ENCODE results near the gene ATP2A3.

The ATP2A3 gene

DNA sequence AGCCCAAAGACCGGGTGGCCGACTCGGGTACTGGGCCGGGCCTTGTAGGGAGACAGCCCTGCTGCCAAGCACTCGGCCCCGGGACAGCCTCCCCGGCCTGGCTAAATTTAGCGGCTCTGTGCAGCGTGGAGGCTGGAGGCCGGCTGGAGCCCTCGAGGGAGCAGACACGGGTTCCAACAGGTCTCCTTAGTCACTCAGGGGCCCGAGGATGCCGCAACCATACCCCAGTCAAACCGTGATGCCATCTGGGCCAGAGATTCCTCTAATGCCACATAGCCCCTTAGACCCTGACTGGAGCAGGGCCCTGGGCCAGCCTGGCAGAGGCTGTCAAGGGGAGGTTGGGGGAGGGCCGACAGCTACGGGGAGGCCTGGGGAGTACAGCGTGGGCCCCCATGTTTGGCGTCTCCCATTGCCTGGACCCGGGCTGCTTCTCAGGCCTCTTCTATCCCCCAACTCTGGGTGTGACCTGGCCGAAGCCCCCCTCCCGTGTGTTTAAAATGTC is 45.1 kb downstream of the ATP2A3 start:
- peaks cover 17% of the 10 kb centered on the region for H3K36me3 Mint-ChIP-seq (ENCODE audit: insufficient read depth)
- H3K9me3 Mint-ChIP-seq: no peaks in the 10 kb centered on the region
- H3K4me3 Mint-ChIP-seq: no peak overlapping the region
- DNase-seq (no peak), ATAC-seq (replicated peaks) (no peak)
- no peaks in the 10 kb centered on the region for H3K27me3 Mint-ChIP-seq
- H3K27ac Mint-ChIP-seq: peak overlapping the region; percentile 60 to 63
- peaks cover 18 to 25% of the 10 kb centered on the region in 2 donors for H3K4me1 Mint-ChIP-seq (ENCODE audit: low read depth in 2 of 2)

- H3K4me1 Mint-ChIP-seq (ENCODE audit: low read depth in 2 of 2): peaks cover 25 to 31% of the 10 kb centered on the region in 2 donors
- H3K36me3 Mint-ChIP-seq (ENCODE audit: insufficient read depth): peaks cover 15% of the 10 kb centered on the region
- peak overlapping the region in 1 of 2 donors; percentile 27 for H3K4me3 Mint-ChIP-seq
Observed at GRCh38 chr17:3918372-3919122, 45.7 kb downstream of the ATP2A3 start.

DNA sequence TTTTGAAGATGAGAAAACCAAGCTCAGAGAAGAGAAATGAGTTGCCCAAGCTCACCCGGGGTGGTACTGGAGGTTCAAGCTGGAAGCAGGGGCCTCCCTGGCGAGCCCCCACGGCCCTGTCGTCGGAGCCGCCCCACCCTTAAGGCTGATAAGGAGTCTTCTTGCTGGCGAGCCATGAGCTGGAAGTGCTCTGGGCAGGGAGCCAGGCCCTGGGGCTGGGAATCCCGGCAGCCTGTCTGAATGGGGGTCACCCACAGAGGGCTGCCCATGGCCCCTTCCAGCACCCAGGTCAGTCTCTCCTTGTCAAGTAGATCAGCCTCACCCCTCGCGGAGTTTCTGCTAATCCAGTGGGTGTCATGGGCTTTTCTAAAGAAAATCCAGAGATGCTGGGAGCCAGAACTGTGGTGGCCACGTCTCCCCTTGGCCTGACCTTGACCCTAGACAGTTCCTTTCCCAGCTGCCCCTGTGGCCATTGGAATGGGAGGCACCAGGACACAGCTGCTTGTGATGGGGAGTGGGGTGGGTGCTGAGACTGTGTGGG is 46.8 kb downstream of the ATP2A3 start:
- Mint-ChIP-seq H3K36me3 (ENCODE audit: insufficient read depth) (peaks cover 10% of the 10 kb centered on the region), H3K9me3 (no peaks in the 10 kb centered on the region), H3K27ac (peak overlapping the region; percentile 86 to 88), H3K4me1 (ENCODE audit: low read depth in 2 of 2) (peaks cover 25 to 26% of the 10 kb centered on the region in 2 donors), H3K4me3 (peak overlapping the region; percentile 72 to 78), H3K27me3 (no peaks in the 10 kb centered on the region)
- DNase-seq (no peak), ATAC-seq (replicated peaks) (no peak)

More at GRCh38 chr17:3918372-3919122, 45.7 kb downstream of the ATP2A3 start:
- Mint-ChIP-seq H3K27ac (peak overlapping the region; percentile 63 to 84), H3K27me3 (no peaks in the 10 kb centered on the region), H3K9me3 (no peaks in the 10 kb centered on the region)
- no peak for DNase-seq
- no peak for ATAC-seq (replicated peaks)

DNA sequence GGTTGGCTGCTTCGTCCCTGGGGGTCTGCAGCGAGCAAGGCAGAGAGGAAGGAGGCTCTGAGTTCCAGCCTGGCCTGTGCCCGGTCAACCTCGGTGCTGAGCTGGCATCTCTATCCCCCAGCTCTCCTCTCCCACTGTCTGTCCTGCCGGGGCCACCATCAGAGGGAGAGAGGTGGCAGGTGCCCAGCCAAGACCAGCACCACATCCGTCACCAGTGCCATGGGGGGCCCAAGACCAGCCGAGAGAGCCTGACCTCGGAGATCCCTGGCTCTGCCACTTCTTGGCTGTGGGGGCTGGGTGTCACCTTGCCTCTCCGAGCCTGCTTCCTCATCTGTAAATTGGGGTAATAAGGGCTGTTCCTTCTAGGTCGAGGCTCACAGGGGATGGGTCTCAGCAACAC is 47.4 kb downstream of the ATP2A3 start:
- DNase-seq: no peak
- Mint-ChIP-seq H3K36me3 (ENCODE audit: insufficient read depth) (peaks cover 10% of the 10 kb centered on the region), H3K4me1 (ENCODE audit: low read depth in 2 of 2) (peaks cover 26 to 27% of the 10 kb centered on the region in 2 donors), H3K4me3 (peak overlapping the region; percentile 72 to 78), H3K27me3 (no peaks in the 10 kb centered on the region), H3K9me3 (no peaks in the 10 kb centered on the region), H3K27ac (peak overlapping the region; percentile 86 to 88)
- no peak for ATAC-seq (replicated peaks)

- H3K36me3 Mint-ChIP-seq (ENCODE audit: insufficient read depth): peaks cover 10% of the 10 kb centered on the region
- H3K27ac Mint-ChIP-seq: peak within 1 kb of the TSS; percentile 86 to 88
- H3K4me3 Mint-ChIP-seq: peak within 1 kb of the TSS; percentile 72 to 78
- no peaks in the 10 kb centered on the region for H3K9me3 Mint-ChIP-seq
- H3K4me1 Mint-ChIP-seq (ENCODE audit: low read depth in 2 of 2): peaks cover 31 to 32% of the 10 kb centered on the region in 2 donors
- DNase-seq (peak in 2 of 3 experiments; percentile 23 to 33), ATAC-seq (replicated peaks) (peak; percentile 62)
- no peaks in the 10 kb centered on the region for H3K27me3 Mint-ChIP-seq
Observed at GRCh38 chr17:3915995-3916696, 48.1 kb downstream of the ATP2A3 start, which contains the start of gene P2RX1. P2RX1 (minus strand) TSS chr17:3916465; CDS start chr17:3916225, 240 bp downstream.

GRCh38 chr17:3915581-3915994 is 48.6 kb downstream of the ATP2A3 start:
- H3K27me3 Mint-ChIP-seq: no peaks in the 10 kb centered on the region
- no peaks in the 10 kb centered on the region for H3K9me3 Mint-ChIP-seq
- DNase-seq (no peak), ATAC-seq (replicated peaks) (no peak)
- peaks cover 6% of the 10 kb centered on the region for H3K36me3 Mint-ChIP-seq (ENCODE audit: insufficient read depth)
- peaks cover 32 to 34% of the 10 kb centered on the region in 2 donors for H3K4me1 Mint-ChIP-seq (ENCODE audit: low read depth in 2 of 2)
- peak overlapping the region; percentile 72 to 78 for H3K4me3 Mint-ChIP-seq
- peak overlapping the region; percentile 86 to 88 for H3K27ac Mint-ChIP-seq

DNA sequence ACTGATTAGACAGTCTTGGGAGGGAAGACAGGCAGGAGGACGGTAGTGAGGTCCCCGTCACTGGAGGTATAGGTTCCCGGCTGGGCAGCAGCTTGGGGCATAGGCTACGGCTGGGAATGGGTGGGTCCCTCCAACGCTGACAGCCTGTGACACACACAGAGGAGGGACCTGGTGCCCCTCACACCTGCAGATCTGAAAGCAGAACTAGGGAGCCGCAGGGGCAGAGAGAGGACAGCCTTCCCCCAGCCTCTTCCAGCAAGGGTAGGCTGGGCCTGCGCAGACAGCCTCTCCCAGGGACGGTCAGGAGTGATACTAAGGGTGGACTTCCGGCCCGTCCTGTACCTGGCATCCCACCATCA is 49.9 kb downstream of the ATP2A3 start:
- Mint-ChIP-seq H3K4me1 (ENCODE audit: low read depth in 2 of 2) (peaks cover 32 to 34% of the 10 kb centered on the region in 2 donors), H3K4me3 (peak overlapping the region in 1 of 2 donors; percentile 25), H3K36me3 (ENCODE audit: insufficient read depth) (peaks cover 6% of the 10 kb centered on the region), H3K27me3 (no peaks in the 10 kb centered on the region), H3K27ac (peak overlapping the region; percentile 69 to 88), H3K9me3 (no peaks in the 10 kb centered on the region)
- DNase-seq (no peak), ATAC-seq (replicated peaks) (no peak)

DNA sequence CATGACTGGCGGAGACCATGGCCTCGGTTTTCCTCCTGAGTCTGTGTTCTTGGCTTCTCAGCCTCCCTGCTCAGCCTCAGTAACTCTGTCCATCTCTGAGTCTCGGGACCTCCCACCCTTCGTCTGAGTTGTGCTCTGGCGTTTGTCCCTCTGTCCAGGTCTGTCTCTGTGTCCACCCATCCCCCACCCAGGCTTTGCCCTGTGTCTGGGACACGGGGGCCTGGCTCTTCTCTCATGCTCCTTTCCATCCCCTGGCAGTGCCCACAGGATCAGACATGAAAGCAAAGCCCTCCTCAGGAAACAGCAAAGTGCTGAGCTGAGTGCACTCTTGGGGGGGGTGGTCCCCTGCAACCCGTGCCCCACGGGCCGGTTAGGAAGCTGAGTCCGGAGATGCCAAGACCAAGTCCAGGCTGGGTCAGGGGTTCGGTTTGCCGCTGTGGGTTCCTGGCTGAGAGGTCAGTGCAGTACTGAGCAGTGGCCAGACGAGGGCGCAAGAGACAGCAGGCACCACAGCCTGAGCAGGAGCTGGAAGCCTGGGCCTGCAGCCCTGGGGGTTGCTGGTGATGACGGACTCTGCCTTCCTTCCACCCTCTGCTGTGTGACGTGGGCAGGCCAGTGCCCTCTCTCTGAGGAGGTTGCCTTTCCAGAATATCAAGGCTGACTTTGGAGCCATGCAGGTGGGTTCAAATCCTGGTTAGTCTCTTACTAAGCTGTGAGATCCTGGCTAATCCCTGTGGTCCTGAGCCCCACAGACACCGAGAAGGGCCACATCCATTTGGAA is 50.5 kb downstream of the ATP2A3 start:
- Mint-ChIP-seq H3K9me3 (no peaks in the 10 kb centered on the region), H3K4me3 (peak overlapping the region; percentile 25 to 33), H3K27me3 (no peaks in the 10 kb centered on the region), H3K4me1 (ENCODE audit: low read depth in 2 of 2) (peaks cover 32 to 34% of the 10 kb centered on the region in 2 donors), H3K36me3 (ENCODE audit: insufficient read depth) (peaks cover 6% of the 10 kb centered on the region), H3K27ac (peak overlapping the region; percentile 69 to 88)
- DNase-seq: peak; percentile 80 to 83 (median 82)
- peak; percentile 62 for ATAC-seq (replicated peaks)

GRCh38 chr17:3912827-3913226 is 51.4 kb downstream of the ATP2A3 start:
- H3K27ac Mint-ChIP-seq: peak overlapping the region in 1 of 2 donors; percentile 30
- H3K36me3 Mint-ChIP-seq (ENCODE audit: insufficient read depth): peaks cover 6% of the 10 kb centered on the region
- no peak overlapping the region for H3K4me3 Mint-ChIP-seq
- no peak for DNase-seq
- no peak for ATAC-seq (replicated peaks)
- H3K27me3 Mint-ChIP-seq: no peaks in the 10 kb centered on the region
- H3K9me3 Mint-ChIP-seq: no peaks in the 10 kb centered on the region
- peaks cover 32 to 34% of the 10 kb centered on the region in 2 donors for H3K4me1 Mint-ChIP-seq (ENCODE audit: low read depth in 2 of 2)

DNA sequence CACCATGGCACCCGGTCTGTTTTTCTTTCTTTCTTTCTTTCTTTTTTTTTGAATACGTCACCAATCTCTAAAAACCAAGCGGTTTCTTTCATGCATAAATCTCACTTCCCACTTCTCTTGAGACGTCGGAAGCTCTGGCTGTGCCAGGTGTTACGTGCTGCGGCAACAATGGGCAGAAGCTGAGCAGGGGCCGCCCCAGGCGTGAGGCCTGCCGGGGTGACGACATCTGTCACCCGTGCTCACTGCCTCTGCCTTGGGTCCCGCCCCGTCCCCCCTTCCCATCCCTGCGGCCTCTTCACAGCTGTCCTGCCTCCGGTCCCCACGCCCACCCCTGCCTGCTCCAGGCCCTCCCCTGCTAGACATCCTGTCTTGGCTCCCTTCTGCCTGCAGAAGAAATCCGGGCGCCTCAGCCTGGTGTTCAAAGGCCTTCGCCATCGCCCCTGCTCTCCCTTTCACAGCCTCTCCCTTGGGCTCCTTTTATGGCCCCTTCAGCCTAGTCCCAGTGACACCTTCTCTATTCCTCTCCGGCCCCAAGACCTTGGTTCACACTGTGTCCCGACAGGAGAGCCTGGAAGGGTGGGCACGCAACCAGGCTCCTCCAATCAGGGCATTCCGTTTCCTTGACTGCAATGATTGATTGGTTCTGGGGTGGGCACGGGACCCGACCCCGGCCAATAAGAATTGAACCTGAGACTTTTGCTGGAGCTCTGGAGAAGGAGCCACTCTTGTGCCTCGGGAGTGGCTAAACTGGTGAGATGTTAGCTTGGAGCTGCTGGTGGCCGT is 52.8 kb downstream of the ATP2A3 start:
- Mint-ChIP-seq H3K27ac (peak overlapping the region; percentile 76 to 93), H3K27me3 (no peaks in the 10 kb centered on the region), H3K4me1 (ENCODE audit: low read depth in 2 of 2) (peaks cover 24 to 29% of the 10 kb centered on the region in 2 donors), H3K36me3 (ENCODE audit: insufficient read depth) (peaks cover 6% of the 10 kb centered on the region), H3K4me3 (peak overlapping the region in 1 of 2 donors; percentile 46), H3K9me3 (no peaks in the 10 kb centered on the region)
- ATAC-seq (replicated peaks): peak; percentile 88
- DNase-seq: peak; percentile 58 to 65 (median 59)

GRCh38 chr17:3910420-3911270 is 53.6 kb downstream of the ATP2A3 start:
- ATAC-seq (replicated peaks): no peak
- Mint-ChIP-seq H3K27ac (peak overlapping the region; percentile 76 to 93), H3K4me1 (ENCODE audit: low read depth in 2 of 2) (peaks cover 18 to 21% of the 10 kb centered on the region in 2 donors), H3K27me3 (no peaks in the 10 kb centered on the region), H3K4me3 (peak overlapping the region; percentile 34 to 46), H3K9me3 (no peaks in the 10 kb centered on the region), H3K36me3 (ENCODE audit: insufficient read depth) (peaks cover 1% of the 10 kb centered on the region)
- no peak for DNase-seq
